Kidney epithelial cell (primary cell): ENCODE measurements around the gene APBB3. TPM values are rescaled to one million over a fixed set of nuclear protein-coding genes. Genes with fewer than 3 reads are reported as not detected.

ENCODE experiments used
- DNase-seq: peaks from one replicate; pipeline ENCODE4 v3.0.0-alpha.2; 2010; ENCODE audit warnings: low read depth
- H3K27me3 ChIP-seq: 2 replicates; pipeline ENCODE4 v1.6.0; 2011; ENCODE audit warnings: low read length; ENCODE audit not compliant: control insufficient read depth, insufficient read depth
- H3K36me3 ChIP-seq: 2 replicates; pipeline ENCODE4 v1.5.1; 2011; ENCODE audit warnings: low read length; ENCODE audit not compliant: control insufficient read depth, insufficient read depth
- H3K4me3 ChIP-seq: 2 replicates; pipeline ENCODE4 v1.5.1; 2011; ENCODE audit warnings: low read depth, mild to moderate bottlenecking, control low read depth, low read length
- total RNA-seq: library from RNA; depleted of rRNA; stranded (reverse); fragments of >200 nt; gene quantifications from 2 replicates; pipeline ENCODE4 v1.2.3, GENCODE V29; 2015
- TF ChIP-seq, protein P1 (sequence below): IDR thresholded peaks from 2 replicates; pipeline ENCODE4 v1.5.1; 2011; ENCODE audit warnings: mild to moderate bottlenecking, moderate library complexity, low read length, control low read depth, inconsistent platforms; ENCODE audit not compliant: insufficient read depth, poor library complexity, severe bottlenecking

APBB3 gene
- total RNA-seq, 1 donor from 2014 or later, result 13.3 TPM

DNA sequence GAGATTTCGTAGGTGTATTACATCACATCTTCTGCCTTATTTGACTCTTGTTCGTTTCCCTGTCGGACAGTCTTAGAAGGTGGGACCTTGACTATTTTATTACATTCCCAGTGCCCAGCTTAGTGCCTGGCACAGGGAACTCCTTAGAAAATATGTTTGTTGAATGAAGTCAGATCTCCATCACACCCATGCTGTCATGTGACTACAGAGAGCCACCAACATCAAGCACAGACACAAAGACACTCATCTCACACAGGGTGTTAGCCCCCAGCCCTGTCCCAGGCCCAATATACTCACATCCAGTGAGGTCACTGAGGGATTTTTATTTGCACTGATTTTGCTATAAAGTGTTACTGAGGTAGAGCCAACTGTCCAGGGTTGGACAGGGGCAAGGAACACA is 6.4 kb downstream of the APBB3 start:
- DNase-seq, result no peak
- Histone ChIP-seq H3K27me3 (no peaks in the 10 kb centered on the region), H3K4me3 (no peak overlapping the region), H3K36me3 (no peaks in the 10 kb centered on the region)
- TF ChIP-seq, protein P1, sequence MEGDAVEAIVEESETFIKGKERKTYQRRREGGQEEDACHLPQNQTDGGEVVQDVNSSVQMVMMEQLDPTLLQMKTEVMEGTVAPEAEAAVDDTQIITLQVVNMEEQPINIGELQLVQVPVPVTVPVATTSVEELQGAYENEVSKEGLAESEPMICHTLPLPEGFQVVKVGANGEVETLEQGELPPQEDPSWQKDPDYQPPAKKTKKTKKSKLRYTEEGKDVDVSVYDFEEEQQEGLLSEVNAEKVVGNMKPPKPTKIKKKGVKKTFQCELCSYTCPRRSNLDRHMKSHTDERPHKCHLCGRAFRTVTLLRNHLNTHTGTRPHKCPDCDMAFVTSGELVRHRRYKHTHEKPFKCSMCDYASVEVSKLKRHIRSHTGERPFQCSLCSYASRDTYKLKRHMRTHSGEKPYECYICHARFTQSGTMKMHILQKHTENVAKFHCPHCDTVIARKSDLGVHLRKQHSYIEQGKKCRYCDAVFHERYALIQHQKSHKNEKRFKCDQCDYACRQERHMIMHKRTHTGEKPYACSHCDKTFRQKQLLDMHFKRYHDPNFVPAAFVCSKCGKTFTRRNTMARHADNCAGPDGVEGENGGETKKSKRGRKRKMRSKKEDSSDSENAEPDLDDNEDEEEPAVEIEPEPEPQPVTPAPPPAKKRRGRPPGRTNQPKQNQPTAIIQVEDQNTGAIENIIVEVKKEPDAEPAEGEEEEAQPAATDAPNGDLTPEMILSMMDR, result no peak

- H3K4me3 ChIP-seq, result peak within 1 kb of the TSS; percentile 92
- peak; percentile 38 for DNase-seq
- TF ChIP-seq, protein P1, result no peak
- H3K36me3 ChIP-seq, result no peaks in the 10 kb centered on the region
- H3K27me3 ChIP-seq, result no peaks in the 10 kb centered on the region
Measured at GRCh38 chr5:140557136-140557805, 7.1 kb downstream of the APBB3 start, which contains the start of gene SRA1. Gene SRA1, minus strand, starts transcription at chr5:140557473. Its CDS starts 21 bp downstream, at chr5:140557452.

DNA sequence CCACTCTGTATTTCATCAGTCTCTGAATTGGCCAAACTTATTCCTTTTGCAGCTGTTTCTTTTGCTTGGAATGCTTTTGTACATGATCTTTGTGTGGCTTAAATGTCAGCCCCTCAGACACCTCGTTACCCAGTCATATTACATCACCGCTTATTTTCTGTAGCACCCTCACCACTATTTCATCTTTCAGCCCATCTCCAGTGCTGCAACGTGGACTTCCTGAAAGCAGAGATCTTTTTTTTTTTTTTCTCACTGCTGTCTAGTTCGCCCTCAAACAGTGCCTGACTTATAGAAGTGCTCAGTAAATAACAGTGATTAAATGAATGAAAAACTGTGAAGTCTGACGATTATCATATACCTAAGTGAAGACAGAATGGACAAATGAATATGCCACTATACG is 8.0 kb downstream of the APBB3 start:
- DNase-seq, result no peak
- H3K27me3 ChIP-seq, result no peaks in the 10 kb centered on the region
- no peaks in the 10 kb centered on the region for H3K36me3 ChIP-seq
- peak overlapping the region; percentile 92 for H3K4me3 ChIP-seq
- TF ChIP-seq, protein P1, result no peak

DNA sequence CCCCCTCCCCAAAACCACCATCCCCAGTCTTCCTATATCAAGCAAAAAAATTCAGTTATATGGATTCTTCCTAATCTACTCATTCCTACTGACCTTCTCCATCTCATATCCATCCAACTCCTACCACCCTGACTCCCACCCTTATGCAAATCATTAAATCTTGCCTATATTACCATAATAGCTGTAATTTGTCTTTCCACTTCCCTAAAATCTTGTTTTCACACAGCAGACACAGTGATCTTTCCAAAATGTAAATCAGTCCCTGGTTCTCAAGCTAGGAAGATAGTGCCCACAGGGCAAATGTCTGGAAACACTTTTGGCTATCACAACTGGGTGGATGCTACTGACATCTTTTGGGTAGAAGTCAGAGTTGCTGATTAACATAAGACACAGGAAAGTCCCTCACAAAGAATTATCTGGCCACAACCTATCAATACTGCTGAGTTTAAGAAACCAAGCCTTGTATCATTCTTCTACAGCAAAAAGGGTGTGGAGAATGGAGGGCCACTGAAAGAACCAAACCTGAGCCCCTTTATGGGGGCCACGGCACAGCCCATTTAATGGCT is 8.6 kb downstream of the APBB3 start:
- Histone ChIP-seq H3K27me3 (no peaks in the 10 kb centered on the region), H3K36me3 (no peaks in the 10 kb centered on the region), H3K4me3 (peak overlapping the region; percentile 92)
- DNase-seq, result no peak
- TF ChIP-seq, protein P1, result no peak

DNA sequence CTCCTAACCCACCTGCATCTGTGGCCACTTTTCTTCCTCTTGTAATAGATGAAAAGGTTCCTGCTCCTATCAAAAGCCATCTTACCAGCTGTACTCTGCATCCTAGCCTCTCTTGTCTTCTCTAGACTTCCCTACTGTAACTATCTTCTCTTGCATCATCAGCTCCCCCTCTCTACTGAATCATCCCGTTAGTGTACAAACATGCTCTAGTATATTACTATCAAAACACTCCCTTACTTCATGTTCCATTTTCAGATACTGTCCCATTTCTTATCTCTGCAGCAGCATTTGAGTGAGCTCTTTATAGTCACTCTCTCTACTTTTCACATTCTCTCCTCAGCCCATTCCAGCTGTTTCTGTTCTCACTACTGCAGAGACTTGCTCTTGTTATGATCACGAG is 9.9 kb downstream of the APBB3 start:
- no peak for DNase-seq
- Histone ChIP-seq H3K27me3 (no peaks in the 10 kb centered on the region), H3K4me3 (no peak overlapping the region), H3K36me3 (no peaks in the 10 kb centered on the region)
- TF ChIP-seq, protein P1, result no peak
